ENCODE measurements around the gene ARF1. TPM values are rescaled to one million over a fixed set of nuclear protein-coding genes. Genes with fewer than 3 reads are reported as not detected.

The ARF1 gene
- total and polyA plus RNA-seq, 10 of the 15 experiments (the other 5 are each of a cell fraction or from before 2014, with no cell fraction given): 48.4 to 508 (median 283) TPM

- FAIRE-seq (no peak), DNase-seq (ENCODE audit: low read depth, low spot score) (no peak), ATAC-seq (no peak)
- in situ Hi-C loops (cut with MboI): no loop called here
- Histone ChIP-seq H3K4me3 (no peak overlapping the region), H3K9me3 (replicated peaks; ENCODE audit: control insufficient read depth, insufficient read depth, low read length) (no peaks in the 10 kb centered on the region), H3K9ac (ENCODE audit: control insufficient read depth, insufficient read depth, low read length) (no peak overlapping the region), H3K36me3 (ENCODE audit: control insufficient read depth in 2 of 2, insufficient read depth in 2 of 2, low read length in 1 of 2) (peaks cover 4 to 5% of the 10 kb centered on the region in 2 experiments; a peak in 3 of 4 replicates), H2AFZ (ENCODE audit: control insufficient read depth, low read depth, low read length) (no peak overlapping the region), H3K4me2 (ENCODE audit: control insufficient read depth, insufficient read depth) (no peak overlapping the region), H3K79me2 (ENCODE audit: control insufficient read depth, insufficient read depth, low read length) (peaks cover 27% of the 10 kb centered on the region), H3K27ac (ENCODE audit: control insufficient read depth, insufficient read depth) (no peak overlapping the region), H4K20me1 (ENCODE audit: control insufficient read depth, insufficient read depth) (no peaks in the 10 kb centered on the region), H3K4me1 (ENCODE audit: control insufficient read depth, insufficient read depth, low read length) (peaks cover 17% of the 10 kb centered on the region), H3K27me3 (replicated peaks in 1 of 2; ENCODE audit: control insufficient read depth in 2 of 2, insufficient read depth in 2 of 2, low read length in 1 of 2) (no peaks in the 10 kb centered on the region)
- BruUV-seq (replicated peaks): no TSS peak
- SMC1A ChIA-PET (ENCODE audit: uncharacterized antibody, unreplicated experiment): interaction anchor here (1.4 kb wide), 1 partner anchor 19 kb away, joined by 4 read pairs; no protein-coding TSS in a partner anchor
- WGBS (ENCODE audit: insufficient coverage, insufficient replicate concordance, low lambda C conversion rate, missing lambda C conversion rate): 81% methylated on average over 8 of the region's 8 CpGs
- intact Hi-C loops (cut with micrococcal nuclease; ENCODE audit: unreplicated experiment): no loop called here
- CTCF ChIA-PET: interaction anchor here (0.6 to 0.8 kb wide), 2 partner anchors 13 to 60 kb away, joined by 3 read pairs; no protein-coding TSS in a partner anchor
- RAD21 ChIA-PET (ENCODE audit: unreplicated experiment): no interaction called here
- no peak for TF ChIP-seq ASH2L (IDR thresholded peaks at IDR 0.05; ENCODE audit: borderline replicate concordance, low read depth)
- no peak for TF ChIP-seq MTA3 (IDR thresholded peaks at IDR 0.05; ENCODE audit: borderline replicate concordance, low read length)
- TF ChIP-seq HDAC6 (IDR thresholded peaks at IDR 0.05; ENCODE audit: unreplicated experiment): no peak
- no peak for TF ChIP-seq PML (IDR thresholded peaks at IDR 0.05; ENCODE audit: low read length)
- TF ChIP-seq TCF12 (IDR thresholded peaks at IDR 0.05; ENCODE audit: low read depth, low read length): no peak
- TF ChIP-seq SPI1 (IDR thresholded peaks at IDR 0.05; ENCODE audit: borderline replicate concordance, insufficient read depth, low read depth, low read length): no peak
- no peak for TF ChIP-seq SUZ12 (IDR thresholded peaks at IDR 0.05; ENCODE audit: unreplicated experiment)
- no peak for TF ChIP-seq SKIL (IDR thresholded peaks at IDR 0.05; ENCODE audit: low read depth, poor library complexity, severe bottlenecking)
- TF ChIP-seq NR2C2 (IDR thresholded peaks at IDR 0.05; ENCODE audit: borderline replicate concordance, control insufficient read depth, insufficient read length, low read depth): no peak
- POLR2A ChIA-PET: interaction anchor here (1.1 to 1.5 kb wide), 2 partner anchors 22 to 24 kb away, joined by 4 read pairs; partner anchors contain the start of gene ARF1
Measured at GRCh38 chr1:228105996-228106799, 23.7 kb downstream of the ARF1 start.

Measured in GM12878 (cell line).